ENCODE results near the gene OSGEP.

The OSGEP gene
- total RNA-seq = 71.7 to 91.6 reads per million in 2 donors

- peak; percentile 88 to 100 (median 95) for DNase-seq
These were observed at the start of gene OSGEP, which contains the start of gene APEX1 for GRCh38 chr14:20454516-20455354. Gene OSGEP (minus strand): TSS chr14:20454812. CDS start chr14:20454683, 129 bp downstream. Gene APEX1 (plus strand): TSS chr14:20455226. CDS start chr14:20455646, 420 bp downstream.

DNA sequence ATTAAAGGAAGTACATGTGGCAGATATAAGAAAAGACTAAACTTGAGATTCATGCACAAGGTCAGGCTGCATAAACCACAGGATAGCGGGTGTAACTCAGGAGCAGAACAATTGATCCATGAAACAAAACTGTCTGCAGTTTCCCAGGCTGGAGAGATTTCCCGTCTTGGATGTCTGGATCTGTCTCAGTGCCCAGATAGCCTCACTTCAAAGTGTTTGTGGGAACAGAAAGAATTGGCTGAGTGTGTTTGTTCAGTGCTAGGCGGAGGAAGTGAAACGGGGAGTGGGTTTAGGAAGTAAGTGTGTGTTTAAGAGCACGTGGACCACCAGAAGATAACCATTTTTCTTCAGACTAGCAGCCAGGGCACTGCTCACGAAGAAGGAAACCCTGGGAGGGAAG lies 49.3 kb upstream of the OSGEP start:
- DNase-seq = no peak

DNA sequence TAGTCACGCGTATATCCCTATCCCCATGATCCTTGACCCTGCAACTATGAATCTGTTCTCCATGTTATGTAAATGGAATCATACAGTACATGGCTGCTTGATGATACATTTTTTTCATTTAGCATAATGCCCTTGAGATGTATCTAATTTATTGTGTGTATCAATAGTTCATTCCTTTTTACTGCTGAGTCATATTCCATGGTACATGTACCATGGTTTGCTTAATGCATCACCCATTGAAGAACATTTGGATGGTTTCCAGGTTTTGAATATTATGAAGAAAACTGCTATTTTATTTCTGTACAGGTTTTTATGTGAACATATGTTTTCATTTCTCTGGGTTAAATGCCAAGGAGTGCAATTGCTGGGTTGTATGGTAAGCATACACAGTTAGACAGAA lies 46.7 kb upstream of the OSGEP start:
- DNase-seq = no peak

DNA sequence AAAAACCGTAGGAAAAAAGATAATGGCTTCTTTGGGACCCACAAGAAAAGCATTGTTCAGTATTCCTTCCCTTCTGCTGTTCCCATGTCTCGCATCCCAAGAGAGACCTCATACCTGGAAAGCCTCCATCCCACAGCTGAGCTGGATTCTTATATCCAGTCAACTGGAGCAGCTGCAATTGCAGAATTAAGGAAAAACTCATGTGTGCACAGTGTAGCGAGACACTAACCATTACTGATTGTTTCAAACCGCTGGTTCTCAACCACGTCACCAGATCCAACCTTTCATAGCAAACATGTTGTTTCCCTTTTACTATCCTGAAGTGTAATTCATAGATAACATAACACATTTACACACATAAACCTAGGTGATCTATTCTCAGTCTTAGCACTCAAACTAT lies 45.3 kb upstream of the OSGEP start:
- DNase-seq = no peak

- no peak for DNase-seq
These were observed 44.5 kb upstream of the OSGEP start for GRCh38 chr14:20499108-20499507.

- DNase-seq = no peak
These were observed 44.0 kb upstream of the OSGEP start for GRCh38 chr14:20498622-20499021.

GRCh38 chr14:20494935-20495766 lies 40.5 kb upstream of the OSGEP start:
- no peak for DNase-seq

GRCh38 chr14:20493634-20494033 lies 39.0 kb upstream of the OSGEP start:
- no peak for DNase-seq

DNA sequence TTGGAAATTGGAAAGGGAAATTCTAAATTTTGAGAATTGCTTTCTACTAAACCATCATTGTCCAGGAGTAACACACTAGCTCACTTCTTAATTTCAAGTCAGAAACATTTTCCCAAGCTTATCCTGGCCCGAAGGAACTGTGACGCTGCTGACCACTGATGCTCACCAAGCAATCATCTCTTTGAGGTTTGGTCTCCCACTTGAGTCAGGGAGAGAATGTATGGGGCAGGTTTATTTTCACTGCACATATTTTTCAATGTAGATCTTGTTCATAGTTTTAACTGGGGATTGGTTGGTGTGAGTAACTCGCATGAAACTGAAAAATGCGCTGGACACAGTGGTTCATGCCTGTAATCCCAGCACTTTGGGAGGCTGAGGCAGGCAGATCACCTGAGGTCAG lies 37.9 kb upstream of the OSGEP start:
- DNase-seq = no peak

GRCh38 chr14:20490563-20490962 lies 36.0 kb upstream of the OSGEP start:
- DNase-seq = no peak

GRCh38 chr14:20489093-20489994 lies 34.7 kb upstream of the OSGEP start:
- DNase-seq = peak in 1 of 5 experiments; percentile 64

- DNase-seq = no peak
These were observed 32.7 kb upstream of the OSGEP start for GRCh38 chr14:20487396-20487725.

GRCh38 chr14:20486684-20487395 lies 32.2 kb upstream of the OSGEP start:
- DNase-seq = peak in 1 of 5 experiments; percentile 29

DNA sequence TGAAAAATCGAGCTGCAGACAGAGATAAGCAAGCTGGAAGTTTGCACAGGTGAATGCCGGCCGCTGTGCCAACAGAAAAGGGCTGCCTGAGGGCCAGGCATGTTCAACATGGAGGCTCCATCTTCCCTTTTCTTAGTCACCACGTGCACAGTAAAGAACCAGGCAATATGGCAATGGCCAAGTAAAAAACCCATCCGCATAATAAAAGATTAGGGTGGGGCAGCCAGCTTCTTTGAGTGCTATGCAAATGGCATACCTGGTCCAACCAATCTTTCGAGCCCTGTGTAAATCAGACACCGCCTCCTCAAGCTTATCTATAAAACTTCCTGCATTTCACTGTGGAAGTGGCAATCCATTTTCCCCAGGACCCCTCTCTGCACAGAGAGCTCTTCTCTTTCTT lies 31.3 kb upstream of the OSGEP start:
- DNase-seq = no peak

DNA sequence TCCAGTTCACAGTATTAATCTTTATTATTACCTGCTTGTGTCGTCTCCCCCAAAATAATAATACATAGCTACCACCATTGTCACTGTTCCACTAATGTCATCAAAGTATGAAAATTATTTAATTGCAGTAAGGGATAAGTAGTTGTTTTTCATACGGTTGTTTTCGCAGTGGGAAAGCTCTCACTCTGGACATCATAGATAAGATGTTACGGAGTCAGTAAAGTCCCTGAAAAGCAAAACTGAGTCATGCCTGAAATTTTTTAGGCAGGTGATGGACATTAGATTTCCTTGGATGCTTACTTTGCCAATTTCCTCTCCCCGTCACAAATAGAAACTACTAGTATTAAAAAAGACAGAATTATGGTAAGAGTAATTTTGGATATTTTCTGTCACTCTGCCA lies 27.8 kb upstream of the OSGEP start:
- no peak for DNase-seq

DNA sequence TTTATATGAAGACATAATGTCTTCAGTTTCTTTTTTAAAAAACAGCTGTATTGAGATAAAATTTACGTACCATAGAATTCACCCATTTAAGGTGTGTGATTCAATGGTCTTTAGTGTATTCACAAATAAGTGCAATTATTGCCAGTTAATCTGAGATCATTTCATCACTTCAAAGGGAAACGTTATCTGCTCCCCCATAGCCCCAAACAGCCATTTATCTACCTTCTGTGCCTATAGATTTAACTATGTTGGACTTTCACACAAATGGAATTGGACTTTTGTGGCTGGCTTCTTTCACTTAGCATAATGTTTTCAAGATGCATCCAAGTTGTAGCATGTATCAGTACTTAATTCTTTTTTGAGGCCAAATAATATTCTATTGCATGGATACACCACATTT lies 24.3 kb upstream of the OSGEP start:
- no peak for DNase-seq

DNA sequence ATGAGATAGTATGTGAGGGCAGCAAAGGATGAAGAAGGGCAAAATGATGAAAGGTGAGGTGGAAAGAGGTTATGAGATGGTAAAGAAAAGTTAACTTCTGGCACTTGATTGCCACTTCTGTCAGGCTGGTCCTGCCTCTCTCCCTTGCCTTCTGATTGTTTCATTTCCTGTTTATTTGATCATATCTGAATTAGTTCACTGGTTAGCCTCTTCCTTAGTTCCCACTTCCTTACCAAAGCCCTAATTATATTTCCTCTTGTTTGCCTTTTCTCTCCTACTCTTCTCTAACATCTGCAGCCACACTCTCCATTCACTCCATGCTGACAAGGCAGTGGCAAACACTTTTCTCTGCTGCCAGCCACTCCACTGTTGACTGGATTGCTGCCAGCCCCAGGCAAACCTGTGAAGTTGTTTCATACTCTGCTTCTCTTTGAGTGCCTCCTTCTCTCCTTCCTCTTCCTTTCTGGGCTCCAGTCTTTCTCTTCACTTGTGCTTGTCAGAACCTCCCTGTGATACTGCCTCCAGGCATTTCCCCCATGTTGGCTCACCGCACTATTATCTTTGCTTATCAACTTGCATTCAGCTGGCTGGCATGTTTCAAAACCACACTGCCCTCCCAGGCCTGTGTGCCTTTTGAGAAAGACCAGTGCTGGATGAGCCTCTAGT lies 22.7 kb upstream of the OSGEP start:
- peak in 3 of 5 experiments; percentile 23 to 91 (median 58) for DNase-seq

- no peak for DNase-seq
These were observed 22.2 kb upstream of the OSGEP start for GRCh38 chr14:20476776-20477175.

DNA sequence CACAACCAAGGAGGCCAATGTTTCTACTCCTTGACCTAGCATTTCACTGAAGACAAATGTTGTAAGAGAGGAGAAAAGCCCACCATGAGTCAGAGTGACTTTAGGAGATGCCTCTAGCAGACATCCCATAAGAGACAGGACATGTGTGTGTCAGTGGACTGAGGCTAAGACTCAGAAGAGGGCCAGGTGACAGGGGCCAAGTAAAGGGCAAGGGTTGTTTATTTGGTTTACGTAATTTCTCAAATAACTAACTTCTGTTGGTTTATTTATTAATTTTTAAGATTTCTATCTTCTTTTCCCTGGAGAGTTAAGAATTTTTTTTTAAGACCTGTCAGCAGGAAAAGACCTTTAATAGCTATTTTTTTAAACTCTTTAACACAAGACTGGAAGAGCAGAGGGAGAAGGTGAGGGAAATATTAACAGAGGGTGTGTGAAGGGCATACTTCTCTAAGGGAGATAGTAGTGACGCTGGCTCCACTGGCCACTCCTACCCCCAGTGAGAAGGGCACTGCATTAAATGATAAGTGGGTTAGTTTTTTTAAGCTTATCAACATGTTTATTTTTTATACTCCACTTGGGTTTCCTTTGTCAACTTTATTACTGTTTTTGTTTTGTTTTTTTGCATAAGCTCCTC lies 18.0 kb upstream of the OSGEP start:
- DNase-seq = no peak

GRCh38 chr14:20470603-20470901 lies 15.9 kb upstream of the OSGEP start:
- no peak for DNase-seq

All from T-helper 2 cell (primary cell).